Suppressor macrophage treated with lipopolysaccharide for 1 hour (primary cell): ENCODE results near the gene BCL11B.
"Not testable (repeated sequence)": the region's sequence is repeated elsewhere in the genome, so short reads cannot be mapped to it uniquely, and the experiment has no call there.

Source experiments
- DNase-seq, 3 donors: peaks; one replicate each; pipeline ENCODE4 v3.0.0-alpha.2; 2020 to 2022

The BCL11B gene

GRCh38 chr14:99236386-99237138, 35.4 kb downstream of the BCL11B start:
- no peak for DNase-seq

- no peak for DNase-seq
Measured at GRCh38 chr14:99235582-99236320, 36.2 kb downstream of the BCL11B start.

GRCh38 chr14:99234961-99235571, 36.9 kb downstream of the BCL11B start:
- DNase-seq = peak in 1 of 3 donors; percentile 20

- no peak for DNase-seq
Measured at GRCh38 chr14:99234355-99234754, 37.6 kb downstream of the BCL11B start.

- DNase-seq = no peak
Measured at GRCh38 chr14:99233222-99234035, 38.6 kb downstream of the BCL11B start.

GRCh38 chr14:99232714-99233214, 39.2 kb downstream of the BCL11B start:
- DNase-seq = no peak

GRCh38 chr14:99231850-99232713, 39.9 kb downstream of the BCL11B start:
- DNase-seq = no peak

GRCh38 chr14:99231161-99231849, 40.7 kb downstream of the BCL11B start:
- no peak for DNase-seq

GRCh38 chr14:99230208-99231151, 41.5 kb downstream of the BCL11B start:
- no peak for DNase-seq

- DNase-seq = no peak
Measured at GRCh38 chr14:99229654-99230207, 42.3 kb downstream of the BCL11B start.

- DNase-seq = not testable (repeated sequence)
Measured at GRCh38 chr14:99228760-99229159, 43.2 kb downstream of the BCL11B start.

- no peak for DNase-seq
Measured at GRCh38 chr14:99226687-99227086, 45.3 kb downstream of the BCL11B start.

GRCh38 chr14:99225436-99226203, 46.4 kb downstream of the BCL11B start:
- no peak for DNase-seq

GRCh38 chr14:99224948-99225347, 47.0 kb downstream of the BCL11B start:
- no peak for DNase-seq

GRCh38 chr14:99224116-99224910, 47.7 kb downstream of the BCL11B start:
- DNase-seq = no peak

- DNase-seq = no peak
Measured at GRCh38 chr14:99221445-99221844, 50.6 kb downstream of the BCL11B start.

- no peak for DNase-seq
Measured at GRCh38 chr14:99217066-99217955, 54.7 kb downstream of the BCL11B start.
